ENCODE results near the gene GAS6.
"Not testable (repeated sequence)": the region's sequence is repeated elsewhere in the genome, so short reads cannot be mapped to it uniquely, and the experiment has no call there.

GAS6 gene

DNA sequence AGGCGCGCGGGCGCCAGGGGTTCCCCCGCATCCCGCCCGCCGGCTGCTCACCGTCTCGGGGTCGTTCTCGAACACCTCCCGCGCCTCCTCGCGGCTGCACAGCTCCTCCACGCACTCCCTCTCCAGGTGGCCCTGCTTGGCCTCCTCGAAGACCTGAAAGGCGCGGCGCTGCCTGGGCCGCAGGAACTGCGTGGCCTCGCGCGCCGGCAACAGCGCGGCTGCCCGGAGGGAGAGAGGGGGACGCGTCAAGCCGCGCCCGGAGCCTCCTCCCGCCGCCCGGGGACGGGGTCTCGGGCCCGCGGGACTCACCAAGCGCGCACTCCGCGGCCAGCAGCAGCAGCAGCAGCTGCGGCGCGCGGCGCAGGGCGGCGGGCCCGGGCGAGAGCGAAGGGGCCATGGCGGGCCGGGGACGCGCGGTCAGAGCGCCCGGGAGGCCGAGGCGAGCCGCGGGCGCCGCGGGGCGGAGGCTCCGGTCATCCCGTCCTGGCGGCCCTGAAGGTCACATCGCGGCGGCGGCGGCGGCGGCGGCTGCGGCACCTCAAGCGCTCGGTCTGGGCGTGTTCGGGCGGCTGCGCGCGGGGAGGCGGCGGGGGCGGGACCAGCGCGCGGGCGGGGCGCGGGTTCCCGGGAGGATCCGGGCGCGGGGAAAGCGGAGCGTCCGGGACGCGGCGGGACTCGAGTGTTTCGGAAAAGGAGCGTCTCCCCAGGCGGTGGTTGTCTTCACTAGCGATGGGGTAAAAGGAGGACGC is at the start of gene GAS6:
Gene GAS6 (minus strand): TSS at position 553 of the 749 bp plus-strand sequence. CDS start 156 bp downstream, at position 397.
- DNase-seq, result peak; percentile 2

DNA sequence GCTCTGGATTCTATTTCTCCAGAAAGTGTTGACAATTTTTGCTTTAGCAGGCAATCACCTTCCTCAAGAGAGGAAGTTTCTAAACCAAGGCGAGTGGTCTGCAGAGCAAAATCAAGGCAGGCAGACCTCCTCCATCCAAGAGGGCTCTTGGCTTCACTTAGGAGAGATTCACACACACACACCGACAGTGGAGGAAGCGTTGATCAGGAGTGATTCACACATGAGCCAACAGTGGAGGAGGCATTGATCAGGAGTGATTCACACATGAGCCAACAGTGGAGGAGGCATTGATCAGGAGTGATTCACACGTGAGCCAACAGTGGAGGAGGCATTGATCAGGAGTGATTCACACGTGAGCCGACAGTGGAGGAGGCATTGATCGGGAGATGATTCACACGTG is 49.5 kb upstream of the GAS6 start:
- DNase-seq, result not testable (repeated sequence)

DNA sequence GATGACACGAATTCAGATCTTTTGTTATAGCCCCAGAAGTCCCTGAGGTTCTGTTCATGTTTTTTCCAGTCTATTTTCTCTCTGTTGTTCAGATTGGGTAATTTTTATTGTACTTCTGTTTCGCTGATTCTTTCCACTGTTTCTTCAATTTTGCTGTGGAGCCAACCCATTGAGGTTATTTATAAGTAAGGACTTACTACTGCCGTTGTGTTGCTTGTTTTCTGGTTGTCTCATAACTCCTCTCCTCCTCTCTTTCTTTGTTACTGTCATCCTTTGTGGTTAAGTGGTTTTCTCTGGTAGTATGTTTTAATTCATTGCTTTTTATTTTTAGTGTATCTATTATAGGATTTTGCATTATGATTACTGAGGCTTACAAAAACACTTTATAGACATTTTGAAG is 48.7 kb upstream of the GAS6 start:
- DNase-seq, result no peak

DNA sequence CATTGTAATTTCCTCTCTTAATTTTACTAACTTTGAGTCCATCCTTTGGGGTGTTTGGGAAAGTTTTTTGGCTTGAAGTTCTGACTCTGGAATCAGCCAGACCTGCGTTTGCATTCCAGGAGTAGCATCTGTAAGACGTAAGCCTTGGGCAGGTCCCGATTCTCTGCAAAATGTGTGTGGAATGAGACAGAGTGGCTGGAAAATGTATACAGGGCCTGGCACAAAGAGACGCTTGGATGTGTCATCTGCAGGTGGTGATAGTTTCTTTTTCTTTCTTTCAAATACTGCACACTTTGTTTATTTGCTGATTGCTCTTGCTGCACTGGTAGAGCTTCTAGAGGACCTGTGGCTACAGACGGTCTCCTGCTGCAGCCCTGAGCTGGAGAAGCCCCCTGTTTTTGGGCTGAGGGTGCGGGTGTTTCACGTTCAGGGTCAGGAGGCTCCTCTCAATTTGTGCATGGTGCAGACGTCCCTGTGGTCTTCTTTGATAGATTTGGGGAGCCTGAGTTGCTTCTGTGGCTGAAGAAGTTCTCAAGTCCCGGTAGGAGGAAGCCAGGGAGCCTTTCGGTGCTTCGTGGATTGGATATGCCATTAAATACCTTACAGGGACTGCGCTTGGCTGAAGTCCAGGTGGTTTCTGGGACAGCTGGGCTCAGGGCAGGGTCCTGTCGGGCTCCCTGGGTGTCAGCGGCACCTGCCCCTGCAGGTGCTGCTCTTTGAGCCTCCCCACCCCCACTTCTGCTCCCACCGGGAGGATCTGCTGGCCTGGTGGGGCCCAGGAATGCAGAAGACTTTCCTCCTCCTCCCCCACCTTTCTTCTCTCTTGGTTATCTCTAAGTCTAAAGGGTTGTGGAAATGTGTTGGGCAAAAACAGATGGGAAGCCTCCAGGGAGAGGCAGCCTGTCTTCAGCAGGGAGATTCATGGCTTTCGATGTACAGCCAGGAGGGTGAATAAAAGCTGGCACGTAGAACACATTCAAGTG is 44.0 kb upstream of the GAS6 start:
- no peak for DNase-seq

DNA sequence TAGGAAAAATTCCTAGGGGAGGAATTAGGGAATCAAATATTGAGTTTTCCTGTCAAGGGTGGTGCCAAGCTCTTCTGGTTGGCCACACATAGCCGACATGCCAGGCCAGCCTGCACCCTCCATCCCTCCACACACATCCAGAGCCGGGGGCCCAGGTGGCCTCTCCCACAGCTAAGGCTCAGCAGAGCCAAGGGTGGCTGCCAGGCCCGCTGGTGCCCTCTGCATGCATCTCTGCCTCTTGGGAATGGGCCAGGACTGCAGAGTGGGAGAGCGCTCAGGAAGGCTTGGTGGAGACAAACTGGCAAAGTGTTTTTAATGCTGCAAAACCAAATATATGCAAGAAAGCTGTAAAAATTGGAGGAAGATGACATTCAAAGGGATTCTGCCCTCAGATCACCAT is 42.7 kb upstream of the GAS6 start:
- no peak for DNase-seq

DNA sequence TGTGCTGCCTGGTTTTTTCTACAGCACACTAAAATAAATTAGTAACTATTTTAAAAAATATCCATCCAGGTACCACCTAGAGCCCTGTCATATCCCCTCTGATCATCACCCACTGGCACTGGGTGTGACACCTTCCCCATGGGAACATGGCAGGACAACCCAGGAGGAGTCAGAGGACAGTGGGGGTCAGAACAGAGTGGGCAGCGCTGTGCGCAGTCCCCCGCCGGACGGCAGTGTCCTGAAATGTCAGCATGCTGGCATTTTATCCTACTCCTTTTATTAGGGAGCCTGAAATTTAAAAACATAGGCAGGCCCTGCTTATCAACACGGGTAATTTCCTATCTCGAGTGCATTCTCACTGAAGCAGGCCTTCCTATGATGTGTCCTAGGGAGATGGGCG is 42.1 kb upstream of the GAS6 start:
- DNase-seq, result no peak

DNA sequence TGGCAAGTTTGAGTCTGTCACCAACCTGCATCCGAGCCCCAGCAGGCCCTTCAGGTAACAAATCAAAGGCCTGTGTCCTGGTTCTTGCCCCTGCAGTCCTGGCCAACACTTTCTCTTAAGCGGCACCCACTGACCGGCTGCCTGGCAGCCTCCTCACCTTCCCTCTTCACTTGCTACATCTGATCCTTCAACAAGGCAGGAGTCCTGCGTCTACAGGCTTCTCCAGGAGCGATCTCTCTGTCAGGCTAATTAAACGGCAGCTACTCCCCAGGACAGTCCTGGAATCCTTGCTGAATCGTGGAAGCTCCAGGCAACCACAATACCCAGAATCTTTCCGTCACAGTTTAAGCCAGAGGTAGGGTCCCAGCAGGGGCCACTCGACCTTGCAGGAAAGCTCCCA is 41.1 kb upstream of the GAS6 start:
- DNase-seq, result no peak

DNA sequence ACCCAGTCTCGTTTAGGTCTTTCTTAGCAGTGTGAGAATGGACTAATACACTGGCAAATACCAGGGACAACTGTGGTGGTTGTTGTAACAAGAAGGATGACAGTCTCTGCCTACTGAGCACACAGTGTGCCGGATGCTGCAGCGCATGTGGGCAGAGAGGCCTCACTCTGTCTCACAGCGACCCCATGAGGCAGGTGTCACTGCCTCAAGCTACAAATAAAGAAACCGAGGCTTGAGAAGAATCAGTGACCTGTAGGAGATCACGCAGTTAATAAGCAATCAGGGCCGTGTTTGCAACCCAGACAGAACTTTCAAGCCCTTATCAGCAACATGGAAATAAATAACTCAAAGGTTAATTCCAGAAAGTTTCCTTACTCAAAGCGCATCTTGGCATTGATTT is 40.5 kb upstream of the GAS6 start:
- peak; percentile 9 for DNase-seq

DNA sequence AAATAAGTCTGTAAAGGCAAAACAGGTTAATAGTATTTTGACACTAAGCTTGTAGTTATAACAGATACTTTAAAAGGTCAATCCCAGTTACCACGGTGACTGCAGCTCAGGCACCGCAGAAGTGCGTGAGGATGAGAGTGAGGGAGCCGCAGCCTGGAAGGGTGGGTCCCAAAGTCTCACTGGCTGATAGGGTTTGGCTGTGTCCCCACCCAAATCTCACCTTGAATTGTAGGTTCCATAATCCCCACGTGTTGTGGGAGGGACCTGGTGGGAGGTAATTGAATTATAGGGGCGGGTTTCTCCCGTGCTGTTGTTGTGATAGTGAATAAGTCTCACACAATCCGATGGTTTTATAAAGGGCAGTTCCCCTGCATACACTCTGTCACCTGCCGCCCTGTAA is 40.0 kb upstream of the GAS6 start:
- no peak for DNase-seq

DNA sequence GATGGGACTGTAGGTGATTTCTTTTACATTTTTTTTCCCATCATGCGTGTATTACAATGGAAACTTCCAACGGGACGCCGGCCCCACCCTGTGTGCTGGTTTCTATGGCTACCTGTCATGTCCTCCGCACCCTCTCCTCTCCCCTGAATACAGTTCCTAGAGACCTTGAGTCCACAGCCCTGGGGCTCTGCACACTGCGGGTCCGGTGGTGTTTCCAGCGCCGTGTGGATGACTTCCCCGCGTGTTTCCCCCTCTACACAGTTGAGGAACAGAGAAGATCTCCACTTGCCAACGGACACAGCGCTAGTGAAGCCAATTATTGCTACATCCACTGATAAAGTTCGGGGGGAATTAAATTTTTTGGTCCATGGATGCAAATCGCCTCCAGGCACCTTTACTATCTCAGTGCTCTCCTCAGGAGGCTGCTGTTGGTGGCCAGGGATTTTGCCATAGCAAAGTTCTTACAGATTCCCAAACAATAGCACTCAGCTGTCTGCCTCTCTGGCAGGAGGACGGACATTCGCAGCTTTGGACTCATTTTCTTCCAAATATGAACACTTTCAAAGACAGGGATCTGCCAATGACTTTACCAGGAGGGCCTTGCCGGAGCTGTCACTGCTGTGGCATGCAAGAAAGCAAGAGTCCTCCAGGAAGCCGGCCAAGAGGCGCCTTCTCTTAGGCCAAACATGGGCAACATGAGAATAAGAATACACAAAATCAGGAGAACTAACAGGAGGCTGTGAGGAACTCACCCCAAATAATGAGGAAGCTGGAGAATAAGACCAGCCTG is 39.3 kb upstream of the GAS6 start:
- no peak for DNase-seq

DNA sequence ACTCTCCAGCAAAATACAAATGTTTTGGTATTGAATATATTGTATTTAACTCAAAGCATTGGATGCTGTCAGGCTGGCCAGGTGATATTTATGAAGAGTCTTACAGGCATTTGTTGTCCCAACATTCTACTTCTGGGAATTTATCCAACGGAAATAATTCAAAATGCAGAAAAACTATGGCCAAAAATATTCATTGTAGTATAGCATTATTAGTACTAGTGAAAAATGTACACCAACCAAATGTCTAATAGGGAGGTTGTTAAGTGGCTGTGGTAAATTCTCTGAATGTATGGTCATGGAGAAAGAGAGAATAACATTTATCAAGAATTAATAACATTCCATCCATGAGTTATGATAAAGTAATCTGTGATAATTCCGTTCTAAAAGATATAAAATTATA is 38.6 kb upstream of the GAS6 start:
- DNase-seq, result no peak

DNA sequence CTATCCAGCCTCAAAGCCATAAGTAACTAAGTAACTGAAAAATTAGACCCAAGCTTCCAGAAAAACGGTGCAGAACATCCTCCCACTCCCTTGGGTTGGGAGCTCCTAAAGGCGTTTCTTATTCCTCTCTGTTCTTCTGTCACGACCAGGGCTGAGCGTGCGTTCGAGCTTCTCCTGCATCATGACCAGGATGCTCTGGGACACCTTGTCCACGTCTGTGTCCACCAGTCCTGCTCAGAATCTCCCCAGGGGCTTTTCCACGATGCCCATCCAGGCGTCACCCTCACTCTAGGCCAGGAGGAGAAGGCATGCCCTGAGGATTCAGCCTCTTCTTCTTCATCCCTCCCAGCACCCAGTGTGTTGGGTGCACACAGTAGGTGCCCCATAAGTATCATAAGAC is 37.8 kb upstream of the GAS6 start:
- DNase-seq, result no peak

DNA sequence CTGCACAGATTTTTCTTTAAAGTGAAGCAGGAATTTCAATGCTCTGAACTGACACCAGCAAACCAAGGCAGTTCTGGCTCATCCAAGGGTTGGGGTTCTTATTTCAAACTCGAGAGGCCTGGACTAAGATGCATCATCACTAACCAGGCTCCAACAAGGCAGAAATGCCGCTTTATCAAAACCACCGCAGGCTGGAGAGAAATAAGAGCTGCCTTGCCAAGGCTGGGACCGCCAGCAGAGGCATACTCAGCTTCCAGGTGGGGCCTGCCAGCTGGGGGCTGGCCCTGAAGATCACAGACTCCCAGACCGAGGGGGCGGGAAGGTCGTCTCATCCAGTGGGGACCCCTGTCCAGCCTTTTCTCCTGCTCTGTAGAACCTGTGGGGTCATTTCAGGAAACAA is 37.4 kb upstream of the GAS6 start:
- DNase-seq, result no peak

DNA sequence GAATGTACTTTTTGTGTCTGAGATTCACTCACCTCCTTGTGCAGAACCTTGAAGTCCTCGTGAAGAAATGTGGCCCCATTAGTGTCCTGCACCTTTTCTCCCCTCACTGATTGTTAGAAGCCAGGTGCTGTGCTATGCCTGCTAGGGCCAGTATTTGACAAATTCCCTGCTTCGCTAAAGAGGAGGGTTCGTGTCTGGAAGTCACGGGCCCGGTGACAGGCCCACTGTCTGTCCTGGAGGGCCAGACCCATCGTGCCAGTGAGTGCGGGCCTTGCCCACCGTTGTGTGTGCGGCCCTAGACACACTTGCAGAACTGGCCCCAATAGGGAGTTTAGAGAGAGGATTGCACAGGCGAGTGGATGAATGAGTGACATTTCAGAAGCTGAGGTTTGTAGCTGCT is 36.8 kb upstream of the GAS6 start:
- no peak for DNase-seq

DNA sequence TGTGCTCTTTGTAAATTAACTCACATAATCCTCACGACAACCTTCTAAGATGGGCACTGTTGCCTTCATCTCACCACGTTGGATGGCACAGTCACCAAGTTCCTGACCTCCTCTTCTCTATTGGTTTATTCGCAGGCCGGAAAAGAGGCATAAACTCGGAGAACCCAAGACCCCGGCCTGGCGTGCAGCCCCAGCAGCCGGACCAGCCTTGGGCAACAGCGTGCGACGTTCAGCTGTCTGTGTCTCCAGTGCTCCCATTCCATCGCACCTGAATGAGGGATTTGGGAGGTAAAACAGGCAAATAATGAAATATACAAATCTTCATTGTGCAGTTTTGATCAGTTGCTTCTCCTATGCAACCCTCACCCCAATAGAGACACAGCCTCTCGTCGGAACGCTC is 34.5 kb upstream of the GAS6 start:
- no peak for DNase-seq

DNA sequence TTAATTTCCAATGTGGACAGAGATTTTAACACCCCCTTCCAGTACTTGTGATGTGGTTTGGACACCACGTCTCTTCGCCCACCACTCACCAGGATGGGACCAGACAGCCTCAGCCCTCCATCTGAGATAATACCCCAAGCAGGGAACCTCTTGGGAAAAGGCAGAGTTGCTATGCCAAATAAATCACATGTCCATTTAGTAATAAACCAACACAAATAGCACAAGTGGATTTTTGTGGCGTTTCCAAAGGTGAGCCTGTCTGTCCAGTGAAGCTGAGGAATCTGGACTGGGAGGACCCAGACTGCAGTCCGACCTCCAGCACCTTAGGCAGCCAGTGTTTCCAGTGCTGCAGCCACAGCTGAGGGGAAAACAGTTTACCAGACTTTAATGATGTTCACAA is 34.1 kb upstream of the GAS6 start:
- DNase-seq, result no peak

DNA sequence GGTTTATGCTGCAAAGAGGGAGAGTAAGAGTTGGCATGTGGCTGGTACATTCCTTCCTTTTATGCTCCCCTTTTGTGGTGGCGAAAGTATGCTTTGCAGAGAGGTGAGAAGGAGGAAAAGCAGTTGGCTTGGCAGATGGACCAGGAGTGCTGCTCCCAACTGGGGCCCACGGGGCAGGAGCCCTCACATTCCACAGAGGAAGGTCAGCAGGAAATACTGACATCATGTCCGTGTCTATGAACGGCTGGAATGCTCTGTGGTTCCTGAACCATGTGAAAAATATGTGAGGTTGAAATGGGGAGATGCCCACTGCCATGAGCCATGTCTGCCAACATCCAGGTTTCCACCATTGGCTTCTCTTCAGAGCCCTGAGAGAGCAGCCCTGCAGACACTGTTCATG is 33.3 kb upstream of the GAS6 start:
- DNase-seq, result no peak

DNA sequence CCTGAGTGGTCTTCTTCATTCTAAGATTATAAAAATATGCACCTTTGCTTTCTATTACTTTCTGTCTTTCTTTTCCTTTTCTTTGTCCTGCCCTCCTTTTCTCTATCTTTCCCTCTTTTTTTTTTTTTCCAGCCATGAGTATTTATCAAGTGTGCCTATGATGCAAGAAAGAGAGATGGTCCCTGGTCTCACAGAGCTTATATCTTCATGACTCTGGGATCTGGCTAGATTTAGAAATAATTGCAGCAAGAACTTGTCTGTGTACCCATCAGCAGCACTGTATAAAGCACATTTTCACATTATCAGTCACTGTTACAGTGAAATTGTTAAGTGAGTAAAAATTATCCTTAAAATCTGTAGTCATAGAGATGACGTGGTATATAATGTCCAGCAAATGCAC is 31.6 kb upstream of the GAS6 start:
- DNase-seq, result no peak

DNA sequence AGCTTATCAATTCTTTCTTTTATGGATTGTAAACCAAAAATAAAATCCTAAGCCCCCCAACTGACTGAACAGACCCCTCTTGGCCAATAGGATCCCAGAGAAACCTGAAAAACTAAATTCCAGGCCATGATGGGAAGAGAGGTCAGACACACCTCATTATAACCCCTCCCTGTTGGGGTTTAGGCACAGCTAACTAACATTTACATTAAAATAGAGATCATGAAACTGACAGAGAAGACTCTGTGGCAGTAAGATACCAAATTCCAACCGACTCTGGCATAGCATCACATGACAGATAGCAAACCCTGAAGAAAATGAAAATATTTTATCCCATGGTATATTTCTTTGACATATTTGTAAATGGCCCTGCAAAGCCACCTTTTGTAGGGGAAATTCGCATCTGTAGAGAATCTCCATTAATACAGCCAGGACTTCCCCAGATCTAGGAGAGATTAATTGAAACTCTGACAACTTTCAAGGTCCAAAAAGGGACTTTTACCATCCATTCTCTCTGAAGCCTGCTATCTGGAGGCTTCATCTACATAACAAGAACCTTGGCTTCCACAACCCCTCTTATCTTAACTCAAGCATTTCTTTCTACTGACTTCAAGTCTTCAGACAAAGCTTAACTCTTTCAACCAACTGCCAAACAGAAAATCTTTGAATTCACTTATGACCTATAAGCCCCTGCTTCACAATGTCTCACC is 27.1 kb upstream of the GAS6 start:
- no peak for DNase-seq

DNA sequence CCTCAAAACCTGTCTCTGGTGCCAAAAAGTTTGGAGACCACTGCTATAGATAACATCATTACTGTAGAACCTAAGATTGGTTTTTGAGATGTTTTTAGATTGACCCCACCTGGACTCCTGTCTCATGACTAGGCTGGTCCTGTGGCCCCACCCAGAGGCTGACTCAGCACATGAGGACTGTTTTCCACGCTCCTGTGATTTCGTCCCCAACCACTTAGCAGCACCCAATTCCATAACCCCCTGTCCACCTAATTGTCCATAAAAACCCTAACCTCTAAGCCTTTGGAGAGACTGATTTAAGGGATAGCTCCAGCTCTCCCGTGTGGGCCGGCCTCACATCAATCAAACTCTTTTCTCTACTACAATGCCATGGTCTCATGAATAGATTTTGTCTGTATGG is 25.6 kb upstream of the GAS6 start:
- no peak for DNase-seq

DNA sequence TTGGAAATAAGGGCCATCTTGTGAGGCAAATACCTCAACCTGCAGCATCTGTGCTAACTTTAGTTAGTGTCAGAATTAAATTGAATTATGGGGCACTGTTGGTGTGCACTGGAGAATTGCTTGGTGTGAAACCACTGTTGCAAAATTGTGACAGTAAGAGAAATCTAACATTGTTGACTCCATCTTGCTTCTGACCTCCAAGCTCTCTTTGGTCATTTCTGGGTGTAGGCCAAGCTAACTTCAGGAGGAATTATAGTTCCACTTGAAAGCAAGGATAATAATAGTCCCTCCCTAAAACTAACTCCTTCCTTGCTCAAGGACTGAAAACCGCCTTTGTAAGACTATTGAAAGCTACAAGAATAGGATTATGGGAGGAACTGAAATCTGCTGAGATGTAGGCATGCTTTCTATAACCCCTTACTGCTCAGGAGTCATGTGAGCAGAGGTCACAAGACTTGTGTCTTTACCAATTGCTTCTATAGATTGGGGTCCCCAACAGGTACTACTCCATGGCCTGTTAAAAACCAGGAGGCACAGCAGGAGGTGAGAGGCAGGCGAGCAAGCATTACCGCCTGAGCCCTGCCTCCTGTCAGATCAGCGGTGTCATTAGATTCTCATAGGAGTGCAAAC is 24.9 kb upstream of the GAS6 start:
- DNase-seq, result no peak

DNA sequence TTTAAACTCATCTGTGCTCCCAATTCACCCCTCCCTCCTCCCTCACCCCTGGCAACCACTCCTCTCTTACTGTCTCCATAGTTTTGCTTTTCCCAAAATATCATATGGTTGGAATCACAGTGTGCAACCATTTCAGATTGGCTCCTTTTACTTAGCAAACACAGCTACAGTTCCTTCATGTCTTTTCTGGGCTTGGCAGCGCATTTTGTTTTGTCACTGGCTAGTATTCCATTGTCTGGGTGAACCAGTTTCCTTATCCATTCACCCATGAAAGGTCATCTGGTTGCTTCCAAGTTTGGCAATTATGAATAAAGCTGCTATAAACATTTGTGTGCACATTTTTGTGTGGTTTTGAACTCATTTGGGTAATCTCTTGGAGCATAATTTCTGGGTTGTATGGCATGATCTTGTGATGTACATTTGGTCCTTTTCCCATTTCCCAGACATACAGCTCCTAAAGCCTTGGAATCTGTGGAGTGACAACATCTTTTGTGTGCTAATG is 23.9 kb upstream of the GAS6 start:
- DNase-seq, result no peak
